NT2/D1 (cell line): ENCODE data around the gene MRPL36.

Experiments used
- DNase-seq: peaks from one replicate; pipeline ENCODE4 v3.0.0-alpha.2; 2011; ENCODE audit warnings: low read depth, low spot score
- H3K27me3 ChIP-seq: 2 replicates; pipeline ENCODE4 v1.6.0; 2011; ENCODE audit warnings: mild to moderate bottlenecking; ENCODE audit not compliant: insufficient read length, insufficient read depth
- H3K36me3 ChIP-seq: 2 replicates; pipeline ENCODE4 v1.6.1; 2011; ENCODE audit warnings: mild to moderate bottlenecking, low read length, mixed read lengths; ENCODE audit not compliant: insufficient read depth, insufficient read length
- H3K4me1 ChIP-seq: 2 replicates; pipeline ENCODE4 v1.5.1; 2011; ENCODE audit not compliant: insufficient read depth, insufficient read length
- H3K4me3 ChIP-seq: 2 replicates; pipeline ENCODE4 v1.5.1; 2011; ENCODE audit warnings: low read depth; ENCODE audit not compliant: insufficient read length
- H3K9ac ChIP-seq: 2 replicates; pipeline ENCODE4 v1.6.0; 2011; ENCODE audit warnings: low read depth; ENCODE audit not compliant: insufficient read length
- H3K9me3 ChIP-seq: 2 replicates; pipeline ENCODE4 v1.5.1; 2011; ENCODE audit warnings: mild to moderate bottlenecking, low read length; ENCODE audit not compliant: insufficient read depth
- SUZ12 ChIP-seq: IDR thresholded peaks from 2 replicates; pipeline ENCODE4 v1.6.1; 2011; ENCODE audit not compliant: insufficient read length, insufficient read depth; ENCODE audit errors: extremely low read depth
- YY1 ChIP-seq: IDR thresholded peaks from 2 replicates; pipeline ENCODE4 v1.6.1; 2011; ENCODE audit not compliant: insufficient read length, insufficient read depth
- ZNF274 ChIP-seq: IDR thresholded peaks from 2 replicates; pipeline ENCODE4 v1.6.1; 2011; ENCODE audit warnings: mild to moderate bottlenecking, low read depth, low read length

Gene MRPL36

GRCh38 chr5:1830571-1831228 is 31.1 kb upstream of the MRPL36 start:
- no peak overlapping the region for H3K4me3 ChIP-seq
- DNase-seq: no peak
- TF ChIP-seq SUZ12 (no peak), ZNF274 (no peak), YY1 (no peak)

GRCh38 chr5:1827886-1828397 is 28.3 kb upstream of the MRPL36 start:
- H3K27me3 ChIP-seq: no peaks in the 10 kb centered on the region
- no peak for TF ChIP-seq SUZ12
- TF ChIP-seq YY1: no peak
- TF ChIP-seq ZNF274: no peak
- DNase-seq: no peak
- no peak overlapping the region for H3K4me3 ChIP-seq
- H3K36me3 ChIP-seq: peaks cover 27% of the 10 kb centered on the region
- H3K9ac ChIP-seq: no peak overlapping the region
- no peaks in the 10 kb centered on the region for H3K9me3 ChIP-seq
- H3K4me1 ChIP-seq: peaks cover 7% of the 10 kb centered on the region

More at GRCh38 chr5:1830571-1831228, 31.1 kb upstream of the MRPL36 start:
- Histone ChIP-seq H3K27me3 (no peaks in the 10 kb centered on the region), H3K9me3 (no peaks in the 10 kb centered on the region), H3K9ac (no peak overlapping the region), H3K36me3 (peaks cover 12% of the 10 kb centered on the region), H3K4me1 (peaks cover 14% of the 10 kb centered on the region)

- Histone ChIP-seq H3K9me3 (no peaks in the 10 kb centered on the region), H3K4me1 (peaks cover 7% of the 10 kb centered on the region), H3K36me3 (peaks cover 30% of the 10 kb centered on the region), H3K9ac (no peak overlapping the region), H3K27me3 (no peaks in the 10 kb centered on the region), H3K4me3 (no peak overlapping the region)
- TF ChIP-seq SUZ12 (no peak), ZNF274 (no peak), YY1 (no peak)
- DNase-seq: no peak
Measured at GRCh38 chr5:1827025-1827885, 27.6 kb upstream of the MRPL36 start.

- peaks cover 37% of the 10 kb centered on the region for H3K36me3 ChIP-seq
- H3K4me3 ChIP-seq: no peak overlapping the region
- no peak for TF ChIP-seq YY1
- TF ChIP-seq SUZ12: no peak
- TF ChIP-seq ZNF274: no peak
- no peaks in the 10 kb centered on the region for H3K9me3 ChIP-seq
- peaks cover 3% of the 10 kb centered on the region for H3K4me1 ChIP-seq
- no peaks in the 10 kb centered on the region for H3K27me3 ChIP-seq
- no peak overlapping the region for H3K9ac ChIP-seq
- no peak for DNase-seq
Measured at GRCh38 chr5:1826235-1826980, 26.8 kb upstream of the MRPL36 start.

GRCh38 chr5:1824903-1825841 is 25.5 kb upstream of the MRPL36 start:
- Histone ChIP-seq H3K9ac (no peak overlapping the region), H3K36me3 (peaks cover 49% of the 10 kb centered on the region), H3K9me3 (no peaks in the 10 kb centered on the region), H3K4me1 (peaks cover 3% of the 10 kb centered on the region), H3K4me3 (no peak overlapping the region), H3K27me3 (no peaks in the 10 kb centered on the region)
- TF ChIP-seq YY1: no peak
- TF ChIP-seq ZNF274: no peak
- no peak for TF ChIP-seq SUZ12
- DNase-seq: no peak

GRCh38 chr5:1824109-1824821 is 24.6 kb upstream of the MRPL36 start:
- Histone ChIP-seq H3K9ac (no peak overlapping the region), H3K4me3 (no peak overlapping the region), H3K27me3 (no peaks in the 10 kb centered on the region), H3K36me3 (peaks cover 56% of the 10 kb centered on the region), H3K4me1 (peaks cover 3% of the 10 kb centered on the region), H3K9me3 (no peaks in the 10 kb centered on the region)
- no peak for DNase-seq
- TF ChIP-seq ZNF274 (no peak), SUZ12 (no peak), YY1 (no peak)
